Measurements from ENCODE around the gene PHYKPL. TPM values are rescaled to one million over a fixed set of nuclear protein-coding genes. Genes with fewer than 3 reads are reported as not detected.

PHYKPL gene
- total and polyA plus RNA-seq, 2 donors (not counting 3 experiments of a cell fraction or from before 2014, with no cell fraction given): 71.7 to 81.7 TPM

DNA sequence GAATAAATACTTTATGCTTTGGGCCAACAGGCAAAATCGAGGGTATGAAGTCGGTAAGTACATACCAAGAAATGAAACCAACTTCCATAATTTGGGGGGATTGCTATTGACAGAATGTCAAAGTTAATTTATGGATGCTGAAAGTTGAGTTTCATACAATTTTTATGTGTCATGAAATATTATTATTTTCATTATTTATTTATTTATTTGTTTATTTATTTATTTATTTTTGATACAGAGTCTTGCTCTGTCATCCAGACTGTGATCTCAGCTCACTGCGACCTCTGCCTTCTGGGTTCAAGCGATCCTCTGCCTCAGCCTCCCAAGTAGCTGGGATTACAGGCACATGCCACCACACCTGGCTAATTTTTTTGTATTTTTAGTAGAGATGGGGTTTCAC, 40.9 kb downstream of the PHYKPL start:
- H3K27me3 ChIP-seq (ENCODE audit: control insufficient read depth in 2 of 2, insufficient read depth in 2 of 2, low read length in 2 of 2): peaks cover 3 to 12% of the 10 kb centered on the region in 2 experiments
- no peak overlapping the region for H3K9ac ChIP-seq (replicated peaks; ENCODE audit: extremely low read depth, insufficient read depth, low read length)
- POLR2A ChIA-PET: no interaction called here
- no peaks in the 10 kb centered on the region for H3K9me1 ChIP-seq (replicated peaks; ENCODE audit: control insufficient read depth, extremely low read depth, insufficient read depth, low read length)
- H3K79me2 ChIP-seq (ENCODE audit: control insufficient read depth, insufficient read depth, low read length): no peaks in the 10 kb centered on the region
- H3K36me3 ChIP-seq (ENCODE audit: control insufficient read depth in 2 of 2, extremely low read depth in 1 of 2, insufficient read depth in 2 of 2, low read length in 2 of 2): no peaks in the 10 kb centered on the region
- CTCF ChIA-PET: no interaction called here
- no peak overlapping the region for H3K4me3 ChIP-seq (replicated peaks in 1 of 3; ENCODE audit: insufficient read depth in 1 of 3, low read depth in 1 of 3, low read length in 3 of 3)
- H3K27ac ChIP-seq (ENCODE audit: insufficient read depth, low read depth, low read length): no peak overlapping the region
- H4K20me1 ChIP-seq (replicated peaks; ENCODE audit: control insufficient read depth, extremely low read depth, insufficient read depth, low read length): no peaks in the 10 kb centered on the region
- FAIRE-seq: peak; percentile 33
- BruUV-seq (replicated peaks): no TSS peak
- TF ChIP-seq, protein P1, sequence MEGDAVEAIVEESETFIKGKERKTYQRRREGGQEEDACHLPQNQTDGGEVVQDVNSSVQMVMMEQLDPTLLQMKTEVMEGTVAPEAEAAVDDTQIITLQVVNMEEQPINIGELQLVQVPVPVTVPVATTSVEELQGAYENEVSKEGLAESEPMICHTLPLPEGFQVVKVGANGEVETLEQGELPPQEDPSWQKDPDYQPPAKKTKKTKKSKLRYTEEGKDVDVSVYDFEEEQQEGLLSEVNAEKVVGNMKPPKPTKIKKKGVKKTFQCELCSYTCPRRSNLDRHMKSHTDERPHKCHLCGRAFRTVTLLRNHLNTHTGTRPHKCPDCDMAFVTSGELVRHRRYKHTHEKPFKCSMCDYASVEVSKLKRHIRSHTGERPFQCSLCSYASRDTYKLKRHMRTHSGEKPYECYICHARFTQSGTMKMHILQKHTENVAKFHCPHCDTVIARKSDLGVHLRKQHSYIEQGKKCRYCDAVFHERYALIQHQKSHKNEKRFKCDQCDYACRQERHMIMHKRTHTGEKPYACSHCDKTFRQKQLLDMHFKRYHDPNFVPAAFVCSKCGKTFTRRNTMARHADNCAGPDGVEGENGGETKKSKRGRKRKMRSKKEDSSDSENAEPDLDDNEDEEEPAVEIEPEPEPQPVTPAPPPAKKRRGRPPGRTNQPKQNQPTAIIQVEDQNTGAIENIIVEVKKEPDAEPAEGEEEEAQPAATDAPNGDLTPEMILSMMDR (IDR thresholded peaks at IDR 0.05; ENCODE audit: extremely low read depth in 1 of 2, insufficient read depth in 1 of 2, low read depth in 1 of 2, low read length in 2 of 2): no peak
- TF ChIP-seq GATA2 (IDR thresholded peaks at IDR 0.05; ENCODE audit: insufficient read depth, insufficient read length, low read depth, low read length) (no peak), POLR2A (IDR thresholded peaks at IDR 0.05; ENCODE audit: low read depth, low read length) (no peak), JUN (IDR thresholded peaks at IDR 0.05; ENCODE audit: borderline replicate concordance, insufficient read depth, insufficient read length, low read depth) (no peak), FOS (IDR thresholded peaks at IDR 0.05; ENCODE audit: borderline replicate concordance, insufficient read depth, low read length) (no peak), MYC (IDR thresholded peaks at IDR 0.05; ENCODE audit: low read depth, low read length) (no peak), POLR2AphosphoS5 (IDR thresholded peaks at IDR 0.05; ENCODE audit: insufficient read depth, low read depth, low read length) (no peak), EZH2 (IDR thresholded peaks at IDR 0.05; ENCODE audit: borderline replicate concordance, low read depth, low read length, severe bottlenecking) (no peak)
- TF ChIP-seq, protein P2, sequence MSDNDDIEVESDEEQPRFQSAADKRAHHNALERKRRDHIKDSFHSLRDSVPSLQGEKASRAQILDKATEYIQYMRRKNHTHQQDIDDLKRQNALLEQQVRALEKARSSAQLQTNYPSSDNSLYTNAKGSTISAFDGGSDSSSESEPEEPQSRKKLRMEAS (IDR thresholded peaks at IDR 0.05; ENCODE audit: insufficient read depth, insufficient read length): no peak
- H2AFZ ChIP-seq (ENCODE audit: low read depth, low read length): no peak overlapping the region
- H3K9me3 ChIP-seq (replicated peaks; ENCODE audit: control insufficient read depth, insufficient read depth, low read length): no peaks in the 10 kb centered on the region
- DNase-seq (ENCODE audit: low read depth, low spot score): no peak
- H3K4me1 ChIP-seq (ENCODE audit: control insufficient read depth, extremely low read depth, insufficient read depth, low read length): no peaks in the 10 kb centered on the region
- intact Hi-C loops (cut with micrococcal nuclease): no loop called here
- dilution Hi-C loops (cut with MboI; ENCODE audit: extremely low pct_ligation_motif_present, low sequenced_read_pairs): no loop called here
- H3K4me2 ChIP-seq (ENCODE audit: insufficient read depth, low read length): no peak overlapping the region
